ENCODE results near the gene CHCHD6. TPM values are rescaled to one million over a fixed set of nuclear protein-coding genes. Genes with fewer than 3 reads are reported as not detected.

CHCHD6 gene
- total RNA-seq, 4 donors from 2014 or later = 13.4 to 22.0 (median 16.1) TPM

GRCh38 chr3:126964950-126965349, 260.9 kb downstream of the CHCHD6 start:
- TF ChIP-seq EP300 (IDR thresholded peaks at IDR 0.05) = no peak
- no peak for TF ChIP-seq POLR2AphosphoS5 (IDR thresholded peaks at IDR 0.05)
- no peak for TF ChIP-seq CTCF (IDR thresholded peaks at IDR 0.05)
- no peak for TF ChIP-seq POLR2A (IDR thresholded peaks at IDR 0.05)
- H3K4me1 ChIP-seq = peaks cover 37% of the 10 kb centered on the region
- WGBS = 80% methylated on average over 7 of the region's 10 CpGs
- DNase-seq (ENCODE audit: low spot score in 2 of 2) = peak in 1 of 2 donors; percentile 28
- no peaks in the 10 kb centered on the region for H3K9me3 ChIP-seq
- no peaks in the 10 kb centered on the region for H3K27me3 ChIP-seq
- no peak overlapping the region for H3K4me3 ChIP-seq
- no peak overlapping the region for H3K27ac ChIP-seq
- no peaks in the 10 kb centered on the region for H3K36me3 ChIP-seq

GRCh38 chr3:126965526-126966080, 261.6 kb downstream of the CHCHD6 start:
- no peak for TF ChIP-seq POLR2A (IDR thresholded peaks at IDR 0.05)
- no peak for TF ChIP-seq CTCF (IDR thresholded peaks at IDR 0.05)
- no peak for TF ChIP-seq EP300 (IDR thresholded peaks at IDR 0.05)
- no peak for TF ChIP-seq POLR2AphosphoS5 (IDR thresholded peaks at IDR 0.05)
- 80% methylated on average over 2 of the region's 9 CpGs for WGBS
- peak in 1 of 2 donors; percentile 16 for DNase-seq (ENCODE audit: low spot score in 2 of 2)

GRCh38 chr3:126967386-126967785, 263.3 kb downstream of the CHCHD6 start:
- WGBS = 93% methylated on average over 10 of the region's 10 CpGs
- Histone ChIP-seq H3K4me3 (no peak overlapping the region), H3K36me3 (no peaks in the 10 kb centered on the region), H3K27me3 (no peaks in the 10 kb centered on the region), H3K4me1 (peaks cover 21% of the 10 kb centered on the region), H3K27ac (no peak overlapping the region), H3K9me3 (no peaks in the 10 kb centered on the region)
- TF ChIP-seq POLR2A (IDR thresholded peaks at IDR 0.05) (no peak), EP300 (IDR thresholded peaks at IDR 0.05) (no peak), POLR2AphosphoS5 (IDR thresholded peaks at IDR 0.05) (no peak), CTCF (IDR thresholded peaks at IDR 0.05) (no peak)
- DNase-seq (ENCODE audit: low spot score in 2 of 2) = no peak

More at GRCh38 chr3:126965526-126966080, 261.6 kb downstream of the CHCHD6 start:
- Histone ChIP-seq H3K27me3 (no peaks in the 10 kb centered on the region), H3K4me1 (peaks cover 31% of the 10 kb centered on the region), H3K36me3 (no peaks in the 10 kb centered on the region), H3K9me3 (no peaks in the 10 kb centered on the region), H3K27ac (no peak overlapping the region), H3K4me3 (no peak overlapping the region)

GRCh38 chr3:126968391-126969390, 264.7 kb downstream of the CHCHD6 start:
- Histone ChIP-seq H3K27ac (no peak overlapping the region), H3K4me1 (peaks cover 26% of the 10 kb centered on the region), H3K4me3 (no peak overlapping the region), H3K36me3 (no peaks in the 10 kb centered on the region), H3K9me3 (no peaks in the 10 kb centered on the region), H3K27me3 (no peaks in the 10 kb centered on the region)
- DNase-seq (ENCODE audit: low spot score in 2 of 2) = no peak
- no peak for TF ChIP-seq EP300 (IDR thresholded peaks at IDR 0.05)
- WGBS = 85% methylated on average over 20 of the region's 20 CpGs

GRCh38 chr3:126969586-126969985, 265.5 kb downstream of the CHCHD6 start:
- WGBS = 66% methylated on average over 7 of the region's 7 CpGs
- Histone ChIP-seq H3K36me3 (no peaks in the 10 kb centered on the region), H3K4me1 (peaks cover 23% of the 10 kb centered on the region), H3K27ac (no peak overlapping the region), H3K4me3 (no peak overlapping the region), H3K27me3 (no peaks in the 10 kb centered on the region), H3K9me3 (peaks cover 3% of the 10 kb centered on the region)
- TF ChIP-seq POLR2AphosphoS5 (IDR thresholded peaks at IDR 0.05) = no peak
- TF ChIP-seq CTCF (IDR thresholded peaks at IDR 0.05) = no peak
- TF ChIP-seq POLR2A (IDR thresholded peaks at IDR 0.05) = no peak
- TF ChIP-seq EP300 (IDR thresholded peaks at IDR 0.05) = no peak
- no peak for DNase-seq (ENCODE audit: low spot score in 2 of 2)
